ENCODE measurements around the gene PIK3C2B.

- no peak for TF ChIP-seq CTCF (conservative IDR thresholded peaks at IDR 0.05; ENCODE audit: low read depth, low read length)
- no peak for TF ChIP-seq EZH2 (IDR thresholded peaks at IDR 0.05; ENCODE audit: low read length, unreplicated experiment)
- no peak for TF ChIP-seq EZH2phosphoT487 (IDR thresholded peaks at IDR 0.05; ENCODE audit: borderline replicate concordance, low read length)
These were observed 41.3 kb downstream of the PIK3C2B start for GRCh38 chr1:204453141-204453772.

Data from PC-3 (cell line).